Vagina (tissue), 2 donors: Measurements from ENCODE around the gene SH3GL2. TPM values are rescaled to one million over a fixed set of nuclear protein-coding genes. Genes with fewer than 3 reads are reported as not detected.

Source experiments
- DNase-seq, 2 donors: peaks; one replicate each; pipeline ENCODE4 v3.0.0-alpha.2; 2017; ENCODE audit errors: extremely low spot score in 2 of 2
- H3K27ac ChIP-seq: fragments of 200-600 bp; sonication (generic); one replicate; pipeline ENCODE4 v1.5.1; 2019
- H3K27me3 ChIP-seq: fragments of 200-600 bp; sonication (generic); one replicate; pipeline ENCODE4 v1.5.1; 2019
- H3K36me3 ChIP-seq, 2 donors: fragments of 200-600 bp; sonication (generic); one replicate each; pipeline ENCODE4 v1.5.1; 2017 to 2019
- H3K4me1 ChIP-seq: fragments of 200-600 bp; sonication (generic); one replicate; pipeline ENCODE4 v1.5.1; 2019
- H3K4me3 ChIP-seq, 2 donors: fragments of 200-600 bp; sonication (generic); 1 replicate in 1 of 2; 2 replicates in 1 of 2; pipeline ENCODE4 v1.5.1; 2016 to 2019
- H3K9me3 ChIP-seq: fragments of 200-600 bp; sonication (generic); one replicate; pipeline ENCODE4 v1.5.1; 2019
- POLR2A ChIP-seq, 2 donors: fragments of 450-650 bp; IDR thresholded peaks; one replicate each; pipeline ENCODE4 v1.6.1; 2017; ENCODE audit warnings: antibody characterized with exemption in 2 of 2, mild to moderate bottlenecking in 2 of 2, moderate library complexity in 2 of 2
- POLR2AphosphoS5 ChIP-seq, 2 donors: sonication (generic); formaldehyde crosslinking; IDR thresholded peaks; one replicate each; pipeline ENCODE4 v1.9.0; 2017; ENCODE audit warnings: antibody characterized with exemption in 2 of 2, mild to moderate bottlenecking in 2 of 2, low read depth in 1 of 2; ENCODE audit not compliant: insufficient read depth in 1 of 2
- intact Hi-C: fragments of 100-400 bp; cut with DNase I; formaldehyde crosslinking; loops from one replicate; pipeline ENCODE4 v1.15.1; 2023
- total RNA-seq: library from RNA; depleted of rRNA; stranded (reverse); fragments of >200 nt; gene quantifications from one replicate; pipeline ENCODE4 v1.2.3, GENCODE V29; 2016
- TF ChIP-seq, protein P1 (sequence below), 3 experiments: fragments of 450-650 bp in 2 of 3; fragments of 200-600 bp in 1 of 3; sonication (generic) in 1 of 3; IDR thresholded peaks; one replicate each; pipeline ENCODE4 v1.5.1; 2017 to 2019; ENCODE audit warnings: antibody characterized with exemption in 3 of 3, mild to moderate bottlenecking in 2 of 3, moderate library complexity in 2 of 3

The SH3GL2 gene
- total RNA-seq, 1 donor from 2014 or later = not detected

- intact Hi-C loops = no loop called here
Observed at GRCh38 chr9:17843236-17843635, 264.4 kb downstream of the SH3GL2 start.

More at GRCh38 chr9:17843236-17843635, 264.4 kb downstream of the SH3GL2 start:
- Histone ChIP-seq H3K27me3 (no peaks in the 10 kb centered on the region), H3K9me3 (no peaks in the 10 kb centered on the region), H3K4me3 (no peak overlapping the region), H3K27ac (no peak overlapping the region), H3K36me3 (no peaks in the 10 kb centered on the region), H3K4me1 (no peaks in the 10 kb centered on the region)
- TF ChIP-seq POLR2A (IDR thresholded peaks at IDR 0.05) (no peak), POLR2AphosphoS5 (IDR thresholded peaks at IDR 0.05; ENCODE audit: insufficient read depth in 1 of 2, low read depth in 1 of 2) (no peak)
- TF ChIP-seq, protein P1, sequence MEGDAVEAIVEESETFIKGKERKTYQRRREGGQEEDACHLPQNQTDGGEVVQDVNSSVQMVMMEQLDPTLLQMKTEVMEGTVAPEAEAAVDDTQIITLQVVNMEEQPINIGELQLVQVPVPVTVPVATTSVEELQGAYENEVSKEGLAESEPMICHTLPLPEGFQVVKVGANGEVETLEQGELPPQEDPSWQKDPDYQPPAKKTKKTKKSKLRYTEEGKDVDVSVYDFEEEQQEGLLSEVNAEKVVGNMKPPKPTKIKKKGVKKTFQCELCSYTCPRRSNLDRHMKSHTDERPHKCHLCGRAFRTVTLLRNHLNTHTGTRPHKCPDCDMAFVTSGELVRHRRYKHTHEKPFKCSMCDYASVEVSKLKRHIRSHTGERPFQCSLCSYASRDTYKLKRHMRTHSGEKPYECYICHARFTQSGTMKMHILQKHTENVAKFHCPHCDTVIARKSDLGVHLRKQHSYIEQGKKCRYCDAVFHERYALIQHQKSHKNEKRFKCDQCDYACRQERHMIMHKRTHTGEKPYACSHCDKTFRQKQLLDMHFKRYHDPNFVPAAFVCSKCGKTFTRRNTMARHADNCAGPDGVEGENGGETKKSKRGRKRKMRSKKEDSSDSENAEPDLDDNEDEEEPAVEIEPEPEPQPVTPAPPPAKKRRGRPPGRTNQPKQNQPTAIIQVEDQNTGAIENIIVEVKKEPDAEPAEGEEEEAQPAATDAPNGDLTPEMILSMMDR (IDR thresholded peaks at IDR 0.05) = no peak
- no peak for DNase-seq
